GM23338 (cell line): Measurements from ENCODE around the gene SORCS2. TPM values are rescaled to one million over a fixed set of nuclear protein-coding genes. Genes with fewer than 3 reads are reported as not detected.

Source experiments
- ATAC-seq: fragments of 200-7000 bp; cut with Tn5 transposase; 3 replicates; pipeline ENCODE4 v1.9.1; 2020
- DNase-seq: peaks from one replicate; pipeline ENCODE4 v3.0.0-alpha.2; 2015; ENCODE audit warnings: low spot score
- H2AFZ ChIP-seq: fragments of 200-600 bp; sonication (generic); 2 replicates; pipeline ENCODE4 v1.8.0; 2016; ENCODE audit warnings: antibody characterized with exemption, mild to moderate bottlenecking, moderate library complexity
- H3F3A ChIP-seq: fragments of 200-600 bp; sonication (generic); replicated peaks from 2 replicates; pipeline ENCODE4 v1.8.0; 2017; ENCODE audit warnings: antibody characterized with exemption, mixed run types, low read depth
- H3K27ac ChIP-seq: fragments of 200-600 bp; sonication (generic); 2 replicates; pipeline ENCODE4 v1.6.1; 2016; ENCODE audit warnings: low read depth
- H3K27me3 ChIP-seq: fragments of 200-600 bp; sonication (generic); 2 replicates; pipeline ENCODE4 v1.8.0; 2016; ENCODE audit warnings: mild to moderate bottlenecking, mixed run types, moderate library complexity; ENCODE audit not compliant: insufficient read depth
- H3K36me3 ChIP-seq: fragments of 200-600 bp; sonication (generic); 2 replicates; pipeline ENCODE4 v1.8.0; 2016; ENCODE audit warnings: mild to moderate bottlenecking; ENCODE audit not compliant: insufficient read depth
- H3K4me1 ChIP-seq: fragments of 200-600 bp; sonication (generic); 2 replicates; pipeline ENCODE4 v1.8.0; 2016; ENCODE audit warnings: mild to moderate bottlenecking, moderate library complexity; ENCODE audit not compliant: insufficient read depth
- H3K4me2 ChIP-seq: fragments of 200-600 bp; sonication (generic); 2 replicates; pipeline ENCODE4 v1.7.1; 2017; ENCODE audit warnings: mixed run types
- H3K4me3 ChIP-seq: fragments of 200-600 bp; sonication (generic); 2 replicates; pipeline ENCODE4 v1.6.1; 2016; ENCODE audit warnings: mixed run types
- H3K79me2 ChIP-seq: fragments of 200-600 bp; sonication (generic); replicated peaks from 2 replicates; pipeline ENCODE4 v1.8.0; 2017; ENCODE audit warnings: mild to moderate bottlenecking; ENCODE audit not compliant: insufficient read depth
- H3K9me2 ChIP-seq: fragments of 200-600 bp; sonication (generic); 2 replicates; pipeline ENCODE4 v1.8.0; 2017; ENCODE audit not compliant: insufficient read depth
- H4K20me1 ChIP-seq: fragments of 200-600 bp; sonication (generic); replicated peaks from 2 replicates; pipeline ENCODE4 v1.8.0; 2017; ENCODE audit warnings: mild to moderate bottlenecking; ENCODE audit not compliant: insufficient read depth
- H3K27ac Mint-ChIP-seq: 2 replicates; pipeline ENCODE4 v1.8.0; 2020; ENCODE audit warnings: inconsistent platforms, mild to moderate bottlenecking, moderate library complexity, mixed read lengths
- H3K27me3 Mint-ChIP-seq: 3 replicates; pipeline ENCODE4 v1.8.0; 2022; ENCODE audit warnings: low read depth, mild to moderate bottlenecking, moderate library complexity, mixed read lengths, inconsistent platforms; ENCODE audit not compliant: insufficient read depth, poor library complexity
- H3K36me3 Mint-ChIP-seq: 3 replicates; pipeline ENCODE4 v1.8.0; 2021; ENCODE audit warnings: low read depth, mild to moderate bottlenecking, inconsistent platforms, moderate library complexity, mixed read lengths
- H3K4me1 Mint-ChIP-seq: 3 replicates; pipeline ENCODE4 v1.8.0; 2020; ENCODE audit warnings: mild to moderate bottlenecking, inconsistent platforms, mixed read lengths
- H3K4me3 Mint-ChIP-seq: 3 replicates; pipeline ENCODE4 v1.8.0; 2021; ENCODE audit warnings: moderate library complexity, mild to moderate bottlenecking, inconsistent platforms, mixed read lengths
- H3K9me3 Mint-ChIP-seq: 3 replicates; pipeline ENCODE4 v1.8.0; 2020; ENCODE audit warnings: moderate library complexity, mild to moderate bottlenecking, inconsistent platforms, mixed read lengths
- CREB1 ChIP-seq: fragments of 250-450 bp; sonication (Bioruptor Pico); IDR thresholded peaks from 2 replicates; pipeline ENCODE4 v1.5.0; 2020; ENCODE audit warnings: low read depth, mild to moderate bottlenecking, moderate library complexity
- EZH2 ChIP-seq: fragments of 200-600 bp; sonication (generic); IDR thresholded peaks from one replicate; pipeline ENCODE4 v1.8.0; 2017; ENCODE audit warnings: antibody characterized with exemption, mild to moderate bottlenecking, low read depth; ENCODE audit not compliant: unreplicated experiment
- JUNB ChIP-seq: IDR thresholded peaks from one replicate; pipeline ENCODE4 v1.6.1; 2016; ENCODE audit warnings: antibody characterized with exemption; ENCODE audit not compliant: unreplicated experiment
- POLR2AphosphoS5 ChIP-seq: IDR thresholded peaks from 2 replicates; pipeline ENCODE4 v1.6.1; 2016; ENCODE audit warnings: antibody characterized with exemption, low read depth
- STAT1 ChIP-seq: IDR thresholded peaks from one replicate; pipeline ENCODE4 v1.6.1; 2016; ENCODE audit warnings: antibody characterized with exemption; ENCODE audit not compliant: unreplicated experiment
- polyA plus RNA-seq: library from polyadenylated mRNA; unstranded; fragments of >200 nt; fragmentation: Nextera tagmentation; extraction: Ambion mirVana; gene quantifications from 2 replicates; pipeline ENCODE4 v1.2.1, GENCODE V29; 2016
- total RNA-seq: library from RNA; depleted of rRNA; stranded (reverse); fragments of >200 nt; shearing (Covaris generic); gene quantifications from 2 replicates; pipeline ENCODE4 v1.2.3, GENCODE V29; 2014
- TF ChIP-seq, protein P1 (sequence below): IDR thresholded peaks from one replicate; pipeline ENCODE4 v1.6.1; 2018; ENCODE audit warnings: antibody characterized with exemption; ENCODE audit not compliant: unreplicated experiment
- TF ChIP-seq, protein P2 (sequence below): IDR thresholded peaks from 2 replicates; pipeline ENCODE4 v1.6.1; 2016; ENCODE audit warnings: antibody characterized with exemption

Gene SORCS2
- total and polyA plus RNA-seq, 2 experiments from 2014 or later = 0.47 to 2.4 TPM

DNA sequence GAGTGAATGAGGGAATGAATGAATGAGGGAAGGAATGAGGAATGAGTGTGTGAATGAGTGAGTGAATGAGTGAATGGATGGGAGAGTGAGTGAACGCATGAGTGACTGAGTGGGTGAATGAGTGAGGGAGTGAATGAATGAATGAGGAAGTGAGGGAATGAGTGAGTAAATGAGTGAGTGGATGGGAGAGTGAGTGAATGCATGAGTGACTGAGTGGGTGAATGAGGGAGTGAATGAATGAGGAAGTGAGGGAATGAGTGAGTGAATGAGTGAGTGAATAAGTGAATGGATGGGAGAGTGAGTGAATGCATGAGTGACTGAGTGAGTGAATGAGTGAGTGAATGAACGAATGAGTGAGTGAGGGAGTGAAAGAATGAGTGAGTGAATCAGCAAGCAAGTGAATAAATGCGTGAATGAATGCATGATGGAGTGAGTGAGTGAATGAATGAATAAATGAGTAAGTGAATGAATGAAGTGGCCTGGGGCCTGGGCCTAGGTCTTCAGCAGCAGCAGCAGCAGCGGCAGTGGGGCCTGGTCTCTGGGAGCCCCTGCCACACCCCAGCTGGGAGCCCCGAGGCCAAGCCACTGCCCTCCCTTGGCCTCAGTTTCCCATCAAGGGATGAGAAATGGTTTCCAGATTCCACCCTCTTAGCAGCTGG lies 258.6 kb downstream of the SORCS2 start:
- H3K4me2 ChIP-seq = no peak overlapping the region
- ATAC-seq (no peak), DNase-seq (no peak)
- H4K20me1 ChIP-seq = no peaks in the 10 kb centered on the region
- H3K27ac ChIP-seq = no peak overlapping the region
- no peak overlapping the region for H2AFZ ChIP-seq
- H3K4me3 ChIP-seq = no peak overlapping the region
- no peaks in the 10 kb centered on the region for H3K4me1 ChIP-seq
- H3K4me1 Mint-ChIP-seq = no peaks in the 10 kb centered on the region; the same call in 2 of the 3 replicates
- no peaks in the 10 kb centered on the region for H3K9me2 ChIP-seq
- no peaks in the 10 kb centered on the region for H3K27me3 ChIP-seq
- no peak overlapping the region for H3K27ac Mint-ChIP-seq
- TF ChIP-seq POLR2AphosphoS5 = no peak
- TF ChIP-seq JUNB = no peak
- H3F3A ChIP-seq = no peaks in the 10 kb centered on the region
- no peaks in the 10 kb centered on the region for H3K36me3 ChIP-seq
- no peak overlapping the region for H3K4me3 Mint-ChIP-seq
- H3K79me2 ChIP-seq = no peaks in the 10 kb centered on the region
- no peaks in the 10 kb centered on the region for H3K36me3 Mint-ChIP-seq
- no peaks in the 10 kb centered on the region for H3K9me3 Mint-ChIP-seq
- peaks cover 13% of the 10 kb centered on the region for H3K27me3 Mint-ChIP-seq

- H3K4me3 Mint-ChIP-seq = no peak overlapping the region
- no peak overlapping the region for H3K4me2 ChIP-seq
- H3F3A ChIP-seq = no peaks in the 10 kb centered on the region
- no peaks in the 10 kb centered on the region for H3K4me1 ChIP-seq
- H3K79me2 ChIP-seq = no peaks in the 10 kb centered on the region
- no peak overlapping the region for H3K27ac Mint-ChIP-seq
- H3K4me3 ChIP-seq = no peak overlapping the region
- H3K9me3 Mint-ChIP-seq = no peaks in the 10 kb centered on the region
- peaks cover 12% of the 10 kb centered on the region for H3K27me3 Mint-ChIP-seq
- H2AFZ ChIP-seq = no peak overlapping the region
- DNase-seq = no peak
- no peaks in the 10 kb centered on the region for H3K9me2 ChIP-seq
- H3K36me3 ChIP-seq = no peaks in the 10 kb centered on the region
- TF ChIP-seq, protein P1, sequence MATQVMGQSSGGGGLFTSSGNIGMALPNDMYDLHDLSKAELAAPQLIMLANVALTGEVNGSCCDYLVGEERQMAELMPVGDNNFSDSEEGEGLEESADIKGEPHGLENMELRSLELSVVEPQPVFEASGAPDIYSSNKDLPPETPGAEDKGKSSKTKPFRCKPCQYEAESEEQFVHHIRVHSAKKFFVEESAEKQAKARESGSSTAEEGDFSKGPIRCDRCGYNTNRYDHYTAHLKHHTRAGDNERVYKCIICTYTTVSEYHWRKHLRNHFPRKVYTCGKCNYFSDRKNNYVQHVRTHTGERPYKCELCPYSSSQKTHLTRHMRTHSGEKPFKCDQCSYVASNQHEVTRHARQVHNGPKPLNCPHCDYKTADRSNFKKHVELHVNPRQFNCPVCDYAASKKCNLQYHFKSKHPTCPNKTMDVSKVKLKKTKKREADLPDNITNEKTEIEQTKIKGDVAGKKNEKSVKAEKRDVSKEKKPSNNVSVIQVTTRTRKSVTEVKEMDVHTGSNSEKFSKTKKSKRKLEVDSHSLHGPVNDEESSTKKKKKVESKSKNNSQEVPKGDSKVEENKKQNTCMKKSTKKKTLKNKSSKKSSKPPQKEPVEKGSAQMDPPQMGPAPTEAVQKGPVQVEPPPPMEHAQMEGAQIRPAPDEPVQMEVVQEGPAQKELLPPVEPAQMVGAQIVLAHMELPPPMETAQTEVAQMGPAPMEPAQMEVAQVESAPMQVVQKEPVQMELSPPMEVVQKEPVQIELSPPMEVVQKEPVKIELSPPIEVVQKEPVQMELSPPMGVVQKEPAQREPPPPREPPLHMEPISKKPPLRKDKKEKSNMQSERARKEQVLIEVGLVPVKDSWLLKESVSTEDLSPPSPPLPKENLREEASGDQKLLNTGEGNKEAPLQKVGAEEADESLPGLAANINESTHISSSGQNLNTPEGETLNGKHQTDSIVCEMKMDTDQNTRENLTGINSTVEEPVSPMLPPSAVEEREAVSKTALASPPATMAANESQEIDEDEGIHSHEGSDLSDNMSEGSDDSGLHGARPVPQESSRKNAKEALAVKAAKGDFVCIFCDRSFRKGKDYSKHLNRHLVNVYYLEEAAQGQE = no peak
- ATAC-seq = no peak
- no peaks in the 10 kb centered on the region for H4K20me1 ChIP-seq
- H3K4me1 Mint-ChIP-seq = no peaks in the 10 kb centered on the region; the same call in 2 of the 3 replicates
- no peaks in the 10 kb centered on the region for H3K27me3 ChIP-seq
- H3K27ac ChIP-seq = no peak overlapping the region
- H3K36me3 Mint-ChIP-seq = no peaks in the 10 kb centered on the region
These were observed 259.1 kb downstream of the SORCS2 start for GRCh38 chr4:7451434-7451789.

DNA sequence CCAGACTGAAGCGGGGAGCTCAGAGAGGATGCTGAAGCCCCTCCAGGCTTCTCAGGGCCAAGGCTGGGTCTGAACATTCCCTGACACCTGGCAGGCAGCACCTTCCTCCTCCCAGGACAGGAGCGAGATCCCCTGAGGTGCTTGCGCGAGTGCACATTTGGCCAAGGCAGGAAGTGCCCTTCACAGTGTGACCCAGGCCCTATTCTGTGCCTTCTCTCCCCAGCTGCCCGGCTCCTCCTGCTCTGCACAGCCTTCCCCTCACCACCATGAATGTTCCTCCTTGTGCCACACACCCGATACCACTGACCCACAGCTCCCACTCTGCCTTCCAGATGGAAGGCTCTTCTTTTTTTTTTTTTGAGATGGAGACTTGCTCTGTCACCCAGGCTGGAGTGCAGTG lies 259.5 kb downstream of the SORCS2 start:
- Histone ChIP-seq H3K27me3 (no peaks in the 10 kb centered on the region), H3K36me3 (no peaks in the 10 kb centered on the region), H2AFZ (no peak overlapping the region), H3K79me2 (no peaks in the 10 kb centered on the region), H3K4me1 (no peaks in the 10 kb centered on the region), H4K20me1 (no peaks in the 10 kb centered on the region), H3K27ac (no peak overlapping the region), H3K9me2 (no peaks in the 10 kb centered on the region), H3K4me3 (no peak overlapping the region), H3F3A (no peaks in the 10 kb centered on the region), H3K4me2 (no peak overlapping the region)
- DNase-seq (no peak), ATAC-seq (no peak)
- Mint-ChIP-seq H3K36me3 (no peaks in the 10 kb centered on the region), H3K27ac (no peak overlapping the region), H3K4me3 (no peak overlapping the region), H3K27me3 (peaks cover 12% of the 10 kb centered on the region), H3K9me3 (no peaks in the 10 kb centered on the region), H3K4me1 (no peaks in the 10 kb centered on the region; the same call in 2 of the 3 replicates)
- TF ChIP-seq, protein P2, sequence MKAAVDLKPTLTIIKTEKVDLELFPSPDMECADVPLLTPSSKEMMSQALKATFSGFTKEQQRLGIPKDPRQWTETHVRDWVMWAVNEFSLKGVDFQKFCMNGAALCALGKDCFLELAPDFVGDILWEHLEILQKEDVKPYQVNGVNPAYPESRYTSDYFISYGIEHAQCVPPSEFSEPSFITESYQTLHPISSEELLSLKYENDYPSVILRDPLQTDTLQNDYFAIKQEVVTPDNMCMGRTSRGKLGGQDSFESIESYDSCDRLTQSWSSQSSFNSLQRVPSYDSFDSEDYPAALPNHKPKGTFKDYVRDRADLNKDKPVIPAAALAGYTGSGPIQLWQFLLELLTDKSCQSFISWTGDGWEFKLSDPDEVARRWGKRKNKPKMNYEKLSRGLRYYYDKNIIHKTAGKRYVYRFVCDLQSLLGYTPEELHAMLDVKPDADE = no peak
- TF ChIP-seq POLR2AphosphoS5 = no peak
- TF ChIP-seq CREB1 = no peak
- no peak for TF ChIP-seq STAT1
- no peak for TF ChIP-seq EZH2
